ENCODE data around the gene LSM10.

DNA sequence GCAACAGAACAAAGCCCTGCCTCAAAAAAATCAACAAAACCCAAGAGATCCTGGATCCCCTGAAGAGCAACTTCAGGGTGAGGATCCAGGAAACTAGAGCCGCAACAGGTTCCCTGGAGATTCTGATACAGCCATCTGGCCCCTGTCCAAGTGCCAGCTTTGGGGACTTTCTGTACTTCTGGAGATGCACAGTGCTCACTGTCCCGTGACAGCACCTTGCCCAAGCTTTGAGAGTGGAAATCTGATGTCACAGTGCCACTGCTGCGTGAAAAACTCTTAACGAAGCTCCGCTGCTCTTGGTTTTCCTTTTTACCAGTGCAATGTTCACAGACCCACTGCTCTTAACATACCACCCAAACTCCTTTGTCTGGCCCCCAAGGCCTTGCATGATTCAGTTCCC lies 38.3 kb downstream of the LSM10 start:
- TF ChIP-seq, protein P1, sequence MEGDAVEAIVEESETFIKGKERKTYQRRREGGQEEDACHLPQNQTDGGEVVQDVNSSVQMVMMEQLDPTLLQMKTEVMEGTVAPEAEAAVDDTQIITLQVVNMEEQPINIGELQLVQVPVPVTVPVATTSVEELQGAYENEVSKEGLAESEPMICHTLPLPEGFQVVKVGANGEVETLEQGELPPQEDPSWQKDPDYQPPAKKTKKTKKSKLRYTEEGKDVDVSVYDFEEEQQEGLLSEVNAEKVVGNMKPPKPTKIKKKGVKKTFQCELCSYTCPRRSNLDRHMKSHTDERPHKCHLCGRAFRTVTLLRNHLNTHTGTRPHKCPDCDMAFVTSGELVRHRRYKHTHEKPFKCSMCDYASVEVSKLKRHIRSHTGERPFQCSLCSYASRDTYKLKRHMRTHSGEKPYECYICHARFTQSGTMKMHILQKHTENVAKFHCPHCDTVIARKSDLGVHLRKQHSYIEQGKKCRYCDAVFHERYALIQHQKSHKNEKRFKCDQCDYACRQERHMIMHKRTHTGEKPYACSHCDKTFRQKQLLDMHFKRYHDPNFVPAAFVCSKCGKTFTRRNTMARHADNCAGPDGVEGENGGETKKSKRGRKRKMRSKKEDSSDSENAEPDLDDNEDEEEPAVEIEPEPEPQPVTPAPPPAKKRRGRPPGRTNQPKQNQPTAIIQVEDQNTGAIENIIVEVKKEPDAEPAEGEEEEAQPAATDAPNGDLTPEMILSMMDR (IDR thresholded peaks at IDR 0.05; ENCODE audit: borderline replicate concordance, extremely low read depth, low read length, poor library complexity, severe bottlenecking) = no peak
- no peak for TF ChIP-seq EZH2 (IDR thresholded peaks at IDR 0.05; ENCODE audit: borderline replicate concordance, low read depth, low read length, severe bottlenecking)
